Lung (tissue), 12 donors: ENCODE results near the gene UNC80. TPM values are rescaled to one million over a fixed set of nuclear protein-coding genes. Genes with fewer than 3 reads are reported as not detected.

Experiments used
- ATAC-seq: fragments of 200-7000 bp; cut with Tn5 transposase; one replicate; pipeline ENCODE4 v1.9.1; 2020; ENCODE audit warnings: moderate number of reproducible peaks; ENCODE audit not compliant: insufficient read depth, low FRiP score
- DNase-seq, 3 donors: peaks; one replicate each; pipeline ENCODE4 v3.0.0-alpha.2; 2013 to 2017
- H3K27ac ChIP-seq, 2 donors: one replicate each; pipeline ENCODE4 v1.5.1; 2013; ENCODE audit warnings: mild to moderate bottlenecking in 2 of 2, moderate library complexity in 2 of 2, control low read depth in 1 of 2, inconsistent platforms in 1 of 2, low read depth in 1 of 2, low read length in 1 of 2
- H3K27me3 ChIP-seq, 3 donors: one replicate each; pipeline ENCODE4 v1.5.1; 2013; ENCODE audit warnings: low read length in 2 of 3; ENCODE audit not compliant: control insufficient read depth in 3 of 3, insufficient read depth in 3 of 3
- H3K36me3 ChIP-seq, 4 donors: one replicate each; pipeline ENCODE4 v1.5.1; 2013; ENCODE audit warnings: low read length in 4 of 4, mild to moderate bottlenecking in 1 of 4, moderate library complexity in 1 of 4; ENCODE audit not compliant: control insufficient read depth in 4 of 4, insufficient read depth in 4 of 4
- H3K4me1 ChIP-seq, 5 donors: one replicate each; pipeline ENCODE4 v1.5.1; 2013; ENCODE audit warnings: low read length in 5 of 5, mild to moderate bottlenecking in 2 of 5, moderate library complexity in 1 of 5; ENCODE audit not compliant: control insufficient read depth in 5 of 5, insufficient read depth in 5 of 5
- H3K4me3 ChIP-seq: one replicate; pipeline ENCODE4 v1.5.1; 2013; ENCODE audit warnings: mild to moderate bottlenecking, control low read depth, moderate library complexity
- H3K9ac ChIP-seq, 2 donors: one replicate each; pipeline ENCODE4 v1.5.1; 2013; ENCODE audit warnings: low read length in 2 of 2, control low read depth in 1 of 2; ENCODE audit not compliant: insufficient read depth in 1 of 2
- H3K9me3 ChIP-seq, 4 donors: one replicate each; pipeline ENCODE4 v1.5.1; 2013; ENCODE audit warnings: low read length in 3 of 4, mild to moderate bottlenecking in 1 of 4, moderate library complexity in 1 of 4; ENCODE audit not compliant: control insufficient read depth in 4 of 4, insufficient read depth in 3 of 4
- CTCF ChIP-seq: IDR thresholded peaks from 2 replicates; pipeline ENCODE4 v1.5.1; 2012; ENCODE audit warnings: mild to moderate bottlenecking; ENCODE audit errors: control extremely low read depth, extremely low read depth
- WGBS, 2 donors: extraction: QIAGEN DNeasy Blood & Tissue Kit; methylation state at CpG; one replicate each; pipeline ENCODE4 v1.1.7; 2013; 5-methylcytosine and 5-hydroxymethylcytosine counted together
- polyA plus RNA-seq, 2 donors: library from polyadenylated mRNA; stranded (reverse); fragments of 200-250 nt; gene quantifications; one replicate each; pipeline ENCODE4 v1.2.1, GENCODE V29; 2013
- total RNA-seq, 2 donors: library from RNA; depleted of rRNA in 1 of 2; stranded (reverse); fragments of >200 nt in 1 of 2; gene quantifications; one replicate each; pipeline ENCODE4 v1.2.1, GENCODE V29; 2014 to 2021
- donor health status: control.
- donor health status: control.
- donor health status: Bipolar disorder and iron deficiency.
- donor health status: healthy.
- donor health status: DM: yes; HTN: yes; CAD: no.

UNC80 gene
- total and polyA plus RNA-seq, 4 donors = under 0.01 to 2.2 (median 0.03) TPM

DNA sequence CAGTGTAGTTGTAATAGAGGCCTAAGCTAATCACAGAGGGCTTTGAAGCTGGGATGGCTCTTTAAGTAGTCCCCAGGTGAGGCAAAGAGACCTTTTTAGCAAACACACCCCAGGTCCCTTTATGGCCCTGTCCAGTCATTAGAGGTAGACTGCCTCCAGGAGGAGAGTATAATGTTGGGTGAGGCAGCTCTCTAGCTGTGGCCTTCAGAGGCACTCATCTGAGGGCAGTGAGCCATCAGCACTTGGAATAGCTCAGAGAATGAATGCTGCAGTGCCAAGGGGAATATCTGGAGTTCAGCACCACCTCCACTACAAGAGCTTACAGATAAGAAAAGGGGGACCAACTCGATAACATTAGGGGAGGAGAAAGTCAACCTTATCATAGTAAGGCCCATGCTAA, 52.8 kb downstream of the UNC80 start:
- Histone ChIP-seq H3K4me3 (no peak overlapping the region), H3K27ac (no peak overlapping the region), H3K9ac (no peak overlapping the region), H3K9me3 (peaks cover 0 to 1% (median 0%) of the 10 kb centered on the region in 4 donors), H3K27me3 (no peaks in the 10 kb centered on the region), H3K36me3 (no peaks in the 10 kb centered on the region), H3K4me1 (no peaks in the 10 kb centered on the region)
- DNase-seq (no peak), ATAC-seq (no peak)
- WGBS, 2 donors = 57 to 91% methylated on average over 1 of the region's 1 CpG
- TF ChIP-seq CTCF = no peak

DNA sequence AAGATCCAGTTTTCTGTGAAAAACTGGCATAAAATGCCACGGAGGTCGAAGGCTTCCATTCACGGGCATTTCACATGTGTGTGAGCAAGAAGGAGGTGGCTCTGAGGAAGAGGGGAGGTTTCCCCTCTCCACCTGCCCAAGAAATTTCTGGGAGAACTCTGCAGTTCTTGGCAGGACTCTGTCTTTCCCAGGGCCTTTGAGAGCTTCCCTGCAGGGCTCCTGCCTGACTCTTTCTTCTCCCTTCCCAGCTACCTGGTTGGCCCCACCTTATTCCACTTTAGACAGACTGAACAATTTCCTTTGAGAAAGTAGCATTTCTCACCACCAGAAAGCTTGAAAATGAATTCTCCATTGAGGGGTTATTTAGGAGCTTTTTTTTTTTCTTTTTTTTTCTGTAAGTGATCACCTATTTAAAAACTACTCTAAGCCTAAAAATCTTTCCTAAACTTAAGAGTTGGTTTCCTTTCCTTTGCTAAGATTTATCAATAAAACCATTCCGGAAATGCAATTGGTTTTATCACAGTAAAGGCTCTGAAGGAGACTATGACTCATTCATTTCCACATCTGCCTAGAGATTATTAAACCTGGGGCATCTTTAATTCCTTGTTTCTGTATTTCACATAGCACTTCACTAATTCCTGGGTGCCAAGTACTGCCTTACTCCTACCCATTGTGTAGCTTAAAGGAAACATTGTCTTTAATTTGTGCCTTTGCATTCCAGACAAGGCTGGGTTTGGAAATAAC, 59.3 kb downstream of the UNC80 start:
- no peak overlapping the region for H3K4me3 ChIP-seq
- H3K4me1 ChIP-seq = no peaks in the 10 kb centered on the region
- no peaks in the 10 kb centered on the region for H3K9me3 ChIP-seq
- 87 to 95% methylated on average over 4 of the region's 4 CpGs for WGBS, 2 donors
- no peak for ATAC-seq
- no peaks in the 10 kb centered on the region for H3K27me3 ChIP-seq
- no peak overlapping the region for H3K9ac ChIP-seq
- no peak for TF ChIP-seq CTCF
- DNase-seq = no peak
- H3K27ac ChIP-seq = no peak overlapping the region
- no peaks in the 10 kb centered on the region for H3K36me3 ChIP-seq

- Histone ChIP-seq H3K4me3 (no peak overlapping the region), H3K9me3 (no peaks in the 10 kb centered on the region), H3K36me3 (no peaks in the 10 kb centered on the region), H3K27me3 (no peaks in the 10 kb centered on the region), H3K9ac (no peak overlapping the region), H3K27ac (no peak overlapping the region), H3K4me1 (no peaks in the 10 kb centered on the region)
- ATAC-seq = no peak
- TF ChIP-seq CTCF = no peak
- WGBS, 2 donors = 68 to 79% methylated on average over 5 of the region's 5 CpGs
- DNase-seq = no peak
Measured at GRCh38 chr2:209834767-209835166, 63.1 kb downstream of the UNC80 start.

GRCh38 chr2:209840434-209840833, 68.8 kb downstream of the UNC80 start:
- Histone ChIP-seq H3K27me3 (no peaks in the 10 kb centered on the region), H3K36me3 (no peaks in the 10 kb centered on the region), H3K4me3 (no peak overlapping the region), H3K9me3 (no peaks in the 10 kb centered on the region), H3K27ac (no peak overlapping the region), H3K4me1 (no peaks in the 10 kb centered on the region), H3K9ac (no peak overlapping the region)
- no peak for TF ChIP-seq CTCF
- peak in 1 of 3 donors; percentile 6 for DNase-seq
- ATAC-seq = no peak
- WGBS, 2 donors = 47 to 67% methylated on average over 3 of the region's 3 CpGs
